H9 (cell line): ENCODE results near the gene TARBP2. TPM values are rescaled to one million over a fixed set of nuclear protein-coding genes. Genes with fewer than 3 reads are reported as not detected.

Source experiments
- DNase-seq: peaks from one replicate; pipeline ENCODE4 v3.0.0-alpha.2; 2017
- H2AFZ ChIP-seq: one replicate; pipeline ENCODE4 v1.6.1; 2013; ENCODE audit warnings: mild to moderate bottlenecking, low read length, control low read depth, moderate library complexity
- H2AK5ac ChIP-seq: 2 replicates; pipeline ENCODE4 v1.6.1; 2013; ENCODE audit warnings: low read length, control low read depth, mixed read lengths; ENCODE audit not compliant: insufficient read length
- H2BK120ac ChIP-seq: one replicate; pipeline ENCODE4 v1.6.1; 2013; ENCODE audit warnings: low read depth, mild to moderate bottlenecking, low read length, control low read depth, inconsistent platforms; ENCODE audit not compliant: poor library complexity, severe bottlenecking
- H2BK12ac ChIP-seq: 2 replicates; pipeline ENCODE4 v1.6.1; 2013; ENCODE audit warnings: low read length, control low read depth, mixed read lengths, low read depth; ENCODE audit not compliant: insufficient read length
- H2BK15ac ChIP-seq: 2 replicates; pipeline ENCODE4 v1.6.1; 2013; ENCODE audit warnings: low read depth, low read length, control low read depth
- H2BK20ac ChIP-seq: one replicate; pipeline ENCODE4 v1.6.1; 2013; ENCODE audit warnings: low read depth, mild to moderate bottlenecking, low read length, control low read depth, inconsistent platforms; ENCODE audit not compliant: poor library complexity, severe bottlenecking
- H2BK5ac ChIP-seq: 2 replicates; pipeline ENCODE4 v1.6.1; 2013; ENCODE audit warnings: low read length, control low read depth, mixed read lengths; ENCODE audit not compliant: insufficient read length
- H3K14ac ChIP-seq: 2 replicates; pipeline ENCODE4 v1.6.1; 2013; ENCODE audit warnings: low read length, control low read depth; ENCODE audit not compliant: insufficient read depth
- H3K18ac ChIP-seq: 2 replicates; pipeline ENCODE4 v1.6.1; 2013; ENCODE audit warnings: low read depth, mild to moderate bottlenecking, mixed read lengths, low read length, control low read depth; ENCODE audit not compliant: insufficient read length
- H3K23ac ChIP-seq: 2 replicates; pipeline ENCODE4 v1.6.1; 2013; ENCODE audit warnings: low read length, control low read depth, mixed read lengths, low read depth; ENCODE audit not compliant: insufficient read length
- H3K23me2 ChIP-seq: 2 replicates; pipeline ENCODE4 v1.6.1; 2013; ENCODE audit warnings: low read depth, mild to moderate bottlenecking, mixed read lengths, low read length, control low read depth; ENCODE audit not compliant: insufficient read length, poor library complexity, severe bottlenecking
- H3K27ac ChIP-seq: 2 replicates; pipeline ENCODE4 v1.5.1; 2013; ENCODE audit warnings: low read length, control low read depth, mixed read lengths, low read depth; ENCODE audit not compliant: insufficient read length
- H3K27me3 ChIP-seq: 2 replicates; pipeline ENCODE4 v1.6.1; 2013; ENCODE audit warnings: low read length, control low read depth, inconsistent platforms; ENCODE audit not compliant: insufficient read depth
- H3K4ac ChIP-seq: 2 replicates; pipeline ENCODE4 v1.6.1; 2013; ENCODE audit warnings: low read depth, mild to moderate bottlenecking, control low read depth, inconsistent platforms, low read length, moderate library complexity
- H3K4me1 ChIP-seq: 2 replicates; pipeline ENCODE4 v1.6.1; 2013; ENCODE audit warnings: low read length, control low read depth, inconsistent platforms; ENCODE audit not compliant: insufficient read depth
- H3K4me2 ChIP-seq: 2 replicates; pipeline ENCODE4 v1.6.1; 2013; ENCODE audit warnings: low read length, control low read depth, mixed read lengths; ENCODE audit not compliant: insufficient read length, insufficient read depth
- H3K56ac ChIP-seq: 2 replicates; pipeline ENCODE4 v1.6.1; 2013; ENCODE audit warnings: low read depth, mild to moderate bottlenecking, mixed read lengths, low read length, control low read depth; ENCODE audit not compliant: insufficient read length
- H3K79me1 ChIP-seq: 2 replicates; pipeline ENCODE4 v1.6.1; 2013; ENCODE audit warnings: low read depth, mild to moderate bottlenecking, moderate library complexity, low read length, control low read depth, inconsistent platforms; ENCODE audit not compliant: insufficient read depth, poor library complexity, severe bottlenecking
- H3K79me2 ChIP-seq: 2 replicates; pipeline ENCODE4 v1.6.1; 2013; ENCODE audit warnings: low read length, control low read depth, inconsistent platforms; ENCODE audit not compliant: insufficient read depth
- H3K9ac ChIP-seq: 2 replicates; pipeline ENCODE4 v1.6.1; 2013; ENCODE audit warnings: low read length, control low read depth, mixed read lengths; ENCODE audit not compliant: insufficient read length; ENCODE audit errors: extremely low read depth
- H3K9me3 ChIP-seq: one replicate; pipeline ENCODE4 v1.6.1; 2013; ENCODE audit warnings: low read depth, low read length, inconsistent platforms; ENCODE audit not compliant: control insufficient read depth
- H3T11ph ChIP-seq: one replicate; pipeline ENCODE4 v1.6.1; 2013; ENCODE audit warnings: mild to moderate bottlenecking, low read length, control low read depth, inconsistent platforms
- H4K20me1 ChIP-seq: one replicate; pipeline ENCODE4 v1.6.1; 2013; ENCODE audit not compliant: control insufficient read depth, insufficient read length, insufficient read depth
- H4K5ac ChIP-seq: 2 replicates; pipeline ENCODE4 v1.6.1; 2013; ENCODE audit warnings: low read depth, mild to moderate bottlenecking, mixed read lengths, low read length, control low read depth; ENCODE audit not compliant: insufficient read length
- H4K8ac ChIP-seq: replicated peaks from 2 replicates; pipeline ENCODE4 v1.6.1; 2013; ENCODE audit warnings: low read length, control low read depth, mixed read lengths, low read depth; ENCODE audit not compliant: insufficient read length
- H4K91ac ChIP-seq: 2 replicates; pipeline ENCODE4 v1.6.1; 2013; ENCODE audit warnings: low read depth, mild to moderate bottlenecking, moderate library complexity, mixed read lengths, low read length, control low read depth; ENCODE audit not compliant: insufficient read length
- H3K27ac Mint-ChIP-seq, 3 experiments: 2 replicates in 2 of 3; 3 replicates in 1 of 3; pipeline ENCODE4 v1.8.0; 2020 to 2021; ENCODE audit warnings: mixed read lengths in 3 of 3, mild to moderate bottlenecking in 1 of 3, moderate library complexity in 1 of 3
- H3K27me3 Mint-ChIP-seq: 2 replicates; pipeline ENCODE4 v1.8.0; 2021; ENCODE audit warnings: low read depth, mild to moderate bottlenecking, moderate library complexity, mixed read lengths
- H3K36me3 Mint-ChIP-seq, 3 experiments: 2 replicates in 2 of 3; 3 replicates in 1 of 3; pipeline ENCODE4 v1.8.0; 2020 to 2021; ENCODE audit warnings: low read depth in 3 of 3, mixed read lengths in 3 of 3; ENCODE audit not compliant: insufficient read depth in 1 of 3
- H3K4me1 Mint-ChIP-seq, 2 experiments: 2 replicates each; pipeline ENCODE4 v1.8.0; 2020; ENCODE audit warnings: mixed read lengths in 2 of 2
- H3K4me3 Mint-ChIP-seq, 2 experiments: 2 replicates in 1 of 2; 3 replicates in 1 of 2; pipeline ENCODE4 v1.8.0; 2020 to 2021; ENCODE audit warnings: mild to moderate bottlenecking in 2 of 2, mixed read lengths in 2 of 2, moderate library complexity in 1 of 2
- H3K9me3 Mint-ChIP-seq, 2 experiments: 2 replicates in 1 of 2; 3 replicates in 1 of 2; pipeline ENCODE4 v1.8.0; 2020; ENCODE audit warnings: mild to moderate bottlenecking in 2 of 2, mixed read lengths in 2 of 2, moderate library complexity in 1 of 2
- WGBS: extraction: QIAGEN DNeasy Blood & Tissue Kit; methylation state at CpG from one replicate; pipeline ENCODE4 v1.1.7; 2013; ENCODE audit warnings: missing lambda C conversion rate, low lambda C conversion rate, mixed read lengths; ENCODE audit not compliant: insufficient read length; ENCODE audit errors: extremely low coverage; 5-methylcytosine and 5-hydroxymethylcytosine counted together
- total RNA-seq: library from RNA; stranded (reverse); gene quantifications from 2 replicates; pipeline ENCODE4 v1.2.1, GENCODE V29; 2021
- TF ChIP-seq, protein P1 (sequence below): fragments of 200-600 bp; sonication (generic); conservative IDR thresholded peaks from 3 replicates; pipeline ENCODE4 v1.8.0; 2021; ENCODE audit warnings: antibody characterized with exemption, mild to moderate bottlenecking

TARBP2 gene
- total RNA-seq, 1 experiment from 2014 or later, result 79.2 TPM

DNA sequence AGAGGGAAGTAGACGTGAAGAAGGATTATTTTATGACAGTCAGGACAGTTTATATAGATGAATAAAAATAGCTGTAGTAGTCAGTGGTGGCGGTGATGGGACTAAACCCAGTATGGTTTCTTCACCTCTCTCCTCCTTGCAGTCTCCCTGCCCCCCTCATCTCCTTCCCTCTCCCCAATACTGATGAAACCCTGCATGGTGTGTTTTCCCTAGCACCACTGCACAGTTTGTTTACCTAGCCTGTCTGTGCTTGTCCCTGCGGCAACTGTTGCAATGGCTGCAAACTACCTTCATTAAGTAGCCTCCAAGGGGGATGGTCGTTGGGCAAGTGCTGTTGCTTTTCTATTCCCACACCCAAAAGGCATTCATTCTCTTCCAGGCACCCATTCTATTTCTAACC, 34.4 kb upstream of the TARBP2 start:
- H3K14ac ChIP-seq, result no peak overlapping the region
- H3K23me2 ChIP-seq, result no peaks in the 10 kb centered on the region
- no peak overlapping the region for H3K56ac ChIP-seq
- no peak overlapping the region for H3K4ac ChIP-seq
- no peaks in the 10 kb centered on the region for H3K27me3 Mint-ChIP-seq
- no peak overlapping the region for H3K27ac ChIP-seq
- peaks cover 34 to 56% of the 10 kb centered on the region in 2 experiments for H3K4me1 Mint-ChIP-seq
- DNase-seq, result no peak
- H3K4me3 Mint-ChIP-seq, result no peak overlapping the region
- no CpG with 5 or more reads among the region's 4 CpGs for WGBS
- H4K91ac ChIP-seq, result no peak overlapping the region
- no peak overlapping the region for H3K23ac ChIP-seq
- H3K4me1 ChIP-seq, result no peaks in the 10 kb centered on the region
- no peak overlapping the region for H3K4me2 ChIP-seq
- H3K79me2 ChIP-seq, result no peaks in the 10 kb centered on the region; the same call in none of the 2 replicates
- H3K79me1 ChIP-seq, result peaks cover 14% of the 10 kb centered on the region
- H2BK5ac ChIP-seq, result no peak overlapping the region
- H3K27me3 ChIP-seq, result no peaks in the 10 kb centered on the region
- no peaks in the 10 kb centered on the region for H3K9me3 ChIP-seq
- no peak overlapping the region for H4K8ac ChIP-seq
- no peaks in the 10 kb centered on the region; a peak in 1 of 5 replicates for H3K9me3 Mint-ChIP-seq
- H2BK15ac ChIP-seq, result no peak overlapping the region
- TF ChIP-seq, protein P1, sequence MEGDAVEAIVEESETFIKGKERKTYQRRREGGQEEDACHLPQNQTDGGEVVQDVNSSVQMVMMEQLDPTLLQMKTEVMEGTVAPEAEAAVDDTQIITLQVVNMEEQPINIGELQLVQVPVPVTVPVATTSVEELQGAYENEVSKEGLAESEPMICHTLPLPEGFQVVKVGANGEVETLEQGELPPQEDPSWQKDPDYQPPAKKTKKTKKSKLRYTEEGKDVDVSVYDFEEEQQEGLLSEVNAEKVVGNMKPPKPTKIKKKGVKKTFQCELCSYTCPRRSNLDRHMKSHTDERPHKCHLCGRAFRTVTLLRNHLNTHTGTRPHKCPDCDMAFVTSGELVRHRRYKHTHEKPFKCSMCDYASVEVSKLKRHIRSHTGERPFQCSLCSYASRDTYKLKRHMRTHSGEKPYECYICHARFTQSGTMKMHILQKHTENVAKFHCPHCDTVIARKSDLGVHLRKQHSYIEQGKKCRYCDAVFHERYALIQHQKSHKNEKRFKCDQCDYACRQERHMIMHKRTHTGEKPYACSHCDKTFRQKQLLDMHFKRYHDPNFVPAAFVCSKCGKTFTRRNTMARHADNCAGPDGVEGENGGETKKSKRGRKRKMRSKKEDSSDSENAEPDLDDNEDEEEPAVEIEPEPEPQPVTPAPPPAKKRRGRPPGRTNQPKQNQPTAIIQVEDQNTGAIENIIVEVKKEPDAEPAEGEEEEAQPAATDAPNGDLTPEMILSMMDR, result no peak
- H2BK12ac ChIP-seq, result no peak overlapping the region
- no peak overlapping the region for H3K18ac ChIP-seq
- H3K9ac ChIP-seq, result no peak overlapping the region
- no peak overlapping the region for H4K5ac ChIP-seq
- no peak overlapping the region for H2BK120ac ChIP-seq
- no peak overlapping the region for H2BK20ac ChIP-seq
- H3K36me3 Mint-ChIP-seq, result peaks cover 77 to 99% (median 96%) of the 10 kb centered on the region in 3 experiments; a peak in 6 of 7 replicates
- H4K20me1 ChIP-seq, result no peaks in the 10 kb centered on the region
- H2AK5ac ChIP-seq, result no peak overlapping the region
- peak overlapping the region; percentile 40 to 92 (median 89); a peak in 5 of 7 replicates for H3K27ac Mint-ChIP-seq
- H2AFZ ChIP-seq, result no peak overlapping the region
- H3T11ph ChIP-seq, result no peak overlapping the region
